Activated CD8-positive, alpha-beta memory T cell treated with anti-CD3 and anti-CD28 coated beads for 1 hour (primary cell): Measurements from ENCODE around the gene PDLIM4.

Source experiments
- DNase-seq, 2 donors: peaks; one replicate each; pipeline ENCODE4 v3.0.0-alpha.2; 2020; ENCODE audit warnings: low read depth in 1 of 2; ENCODE audit errors: extremely low read depth in 1 of 2

Gene PDLIM4

DNA sequence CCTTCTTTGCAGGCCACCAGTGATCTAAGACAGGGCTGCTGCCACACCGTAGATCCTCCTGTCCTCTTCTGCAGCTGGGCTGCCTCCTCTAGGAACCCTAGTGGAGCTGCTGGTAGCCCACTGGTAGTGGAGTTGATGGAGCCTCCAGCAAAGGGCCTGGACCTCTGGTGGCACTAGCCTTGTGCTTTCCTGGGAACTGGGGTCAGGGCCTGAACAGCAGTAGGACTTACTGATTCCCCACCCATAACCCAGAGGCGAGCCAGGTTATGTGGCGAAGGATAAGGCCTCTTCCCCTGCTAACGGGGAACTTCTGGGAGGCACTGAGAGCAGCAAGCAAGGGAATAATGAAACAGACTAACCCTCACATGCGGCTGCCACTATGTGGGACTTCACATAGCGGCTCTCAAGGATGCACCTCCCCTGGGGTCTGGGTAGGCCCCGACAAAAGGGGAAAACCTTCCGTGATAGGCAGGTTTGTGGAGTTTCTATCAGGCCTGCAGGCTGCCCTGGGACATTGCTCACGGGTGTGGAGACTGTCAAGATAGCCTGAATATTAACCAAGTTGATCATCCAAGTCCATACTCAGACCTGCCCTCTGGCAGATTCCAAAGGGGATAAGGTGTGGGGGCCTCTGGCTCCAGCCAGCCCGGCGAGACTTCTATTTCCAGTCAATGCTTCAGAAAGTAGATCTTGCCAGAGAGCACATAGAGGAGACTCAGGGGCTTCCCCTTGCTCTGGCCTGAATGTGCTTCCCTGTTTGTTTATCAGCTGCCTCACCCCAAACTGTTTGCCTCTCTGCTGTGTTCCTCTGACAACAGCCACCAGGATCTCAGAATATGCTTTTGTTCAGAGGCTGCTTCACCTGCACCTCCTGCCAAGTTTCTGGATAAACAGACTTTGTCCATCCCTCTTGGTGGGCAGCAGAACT lies 44.1 kb downstream of the PDLIM4 start:
- DNase-seq: no peak

DNA sequence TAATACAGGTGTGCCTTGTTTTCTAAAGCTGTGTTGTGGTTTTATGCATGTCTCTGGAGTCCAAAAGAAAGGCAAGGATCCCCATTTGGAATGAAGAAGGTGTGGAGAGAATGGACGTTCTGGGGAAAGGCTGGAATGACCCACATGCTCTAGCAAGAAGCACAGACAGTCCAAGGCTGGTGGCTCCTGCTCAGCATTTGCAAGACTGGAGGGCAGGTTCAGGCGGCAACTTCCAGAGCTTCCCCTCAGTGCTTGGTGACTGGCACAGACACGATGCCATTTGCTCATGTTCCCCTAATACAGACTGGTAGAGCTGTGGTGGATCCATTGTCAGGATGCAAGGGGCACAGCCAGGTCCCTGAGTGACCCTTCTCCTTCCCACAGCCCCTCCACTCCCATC lies 44.9 kb downstream of the PDLIM4 start:
- DNase-seq: no peak

DNA sequence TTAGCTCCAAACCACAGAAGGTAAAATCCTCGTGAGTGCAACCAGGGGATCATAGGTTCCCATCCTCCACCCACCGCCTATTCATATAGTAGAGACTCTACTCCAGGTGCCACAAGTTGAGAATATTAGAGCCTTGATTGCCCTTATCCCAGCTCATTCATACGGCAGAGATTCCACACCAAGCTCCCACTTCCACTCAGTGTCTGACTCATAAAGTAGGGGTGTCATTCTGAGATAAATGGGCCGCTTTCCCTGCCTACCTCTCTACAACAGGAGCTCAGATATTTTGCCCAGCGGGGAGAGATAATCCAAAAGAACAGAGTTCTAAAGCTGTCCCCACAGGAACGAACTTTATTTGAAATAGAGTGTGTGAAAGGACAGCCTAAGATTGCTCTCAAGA lies 46.1 kb downstream of the PDLIM4 start:
- DNase-seq: no peak

DNA sequence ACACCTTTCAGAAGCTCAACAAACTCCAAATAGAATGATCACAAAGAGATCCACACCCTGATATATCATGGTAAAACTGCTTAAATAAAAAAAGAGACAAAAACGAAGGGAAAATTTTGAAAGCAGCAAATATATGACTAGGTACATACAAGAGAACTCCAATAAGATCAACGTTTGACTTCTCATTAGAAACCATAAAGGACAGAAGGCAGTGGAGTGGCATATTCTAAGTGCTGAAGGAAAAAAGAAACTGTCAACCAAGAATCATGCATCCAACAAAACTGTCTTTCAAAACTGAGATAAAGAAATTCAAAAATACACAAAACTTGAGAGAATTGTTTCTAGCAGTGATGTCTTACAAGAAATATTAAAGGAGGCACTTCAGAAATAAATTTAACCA lies 47.9 kb downstream of the PDLIM4 start:
- no peak for DNase-seq

DNA sequence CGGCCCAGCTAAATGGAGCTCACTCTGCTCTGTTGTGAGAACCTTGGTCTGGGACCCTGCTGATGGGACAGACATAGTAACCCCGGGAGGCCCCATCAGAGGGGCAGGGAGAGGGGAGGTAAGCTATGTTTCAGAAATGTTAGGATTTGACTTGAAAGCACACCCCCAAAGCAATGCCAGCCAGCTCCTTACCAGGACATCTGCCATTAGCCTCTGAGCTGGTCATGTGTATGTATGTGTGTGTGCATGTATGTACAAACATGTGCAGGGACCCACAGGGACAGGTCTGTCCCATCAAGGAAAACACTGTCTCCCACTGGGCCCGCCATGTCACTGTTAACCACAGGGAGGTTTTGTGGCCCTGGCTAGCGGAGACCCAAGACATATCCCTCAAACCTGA lies 51.2 kb downstream of the PDLIM4 start:
- no peak for DNase-seq

DNA sequence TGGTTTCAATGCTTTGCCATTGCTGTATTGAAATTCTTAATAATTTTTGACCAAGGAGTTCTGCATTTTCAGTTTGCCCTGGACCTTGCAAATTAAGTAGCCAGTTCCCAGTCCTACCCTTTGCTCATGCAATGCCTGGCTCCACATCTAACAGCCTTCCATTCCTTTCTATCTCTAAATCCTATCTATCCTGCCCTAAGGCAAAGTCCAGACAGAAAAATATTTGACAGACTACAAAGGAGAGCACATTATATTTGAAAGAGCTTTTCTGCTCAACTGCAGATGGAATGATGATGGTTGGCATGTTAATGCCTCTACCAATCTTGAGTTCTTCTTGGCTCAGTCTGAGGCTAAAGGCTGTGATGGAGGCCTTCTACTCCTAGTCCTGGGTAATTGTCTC lies 52.2 kb downstream of the PDLIM4 start:
- DNase-seq: no peak

DNA sequence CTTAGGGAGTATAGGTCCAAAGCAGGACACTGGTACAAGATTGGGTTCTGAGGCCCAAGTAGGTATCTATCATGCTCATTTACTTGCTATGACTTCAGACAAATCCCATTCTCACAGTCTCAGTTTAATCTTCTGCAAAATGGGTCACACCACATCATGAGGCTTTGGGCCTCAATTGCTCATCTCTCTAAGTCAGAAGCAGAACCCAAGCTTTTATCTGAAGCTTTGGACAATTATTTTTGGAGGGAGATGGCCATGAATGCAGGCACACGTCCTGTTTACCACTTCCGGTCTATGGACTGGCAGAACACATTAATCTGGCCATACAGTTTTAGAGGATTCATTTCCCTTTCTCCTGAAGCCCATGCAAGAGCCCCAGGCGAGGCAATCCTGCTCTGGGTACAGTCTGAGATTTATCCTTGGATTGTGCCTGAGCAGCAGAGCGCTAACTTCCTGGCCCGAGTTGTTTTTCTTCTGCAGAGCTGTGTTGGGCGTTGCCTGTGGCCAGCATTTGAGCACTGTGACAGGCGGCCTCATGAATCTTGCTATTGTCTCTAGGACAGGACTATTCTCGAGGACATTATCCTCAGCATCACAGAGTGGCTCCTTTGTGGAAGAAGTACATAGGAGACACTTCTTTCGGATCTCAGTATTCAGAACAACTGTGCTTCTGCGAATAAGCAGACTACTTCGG lies 52.8 kb downstream of the PDLIM4 start:
- no peak for DNase-seq

DNA sequence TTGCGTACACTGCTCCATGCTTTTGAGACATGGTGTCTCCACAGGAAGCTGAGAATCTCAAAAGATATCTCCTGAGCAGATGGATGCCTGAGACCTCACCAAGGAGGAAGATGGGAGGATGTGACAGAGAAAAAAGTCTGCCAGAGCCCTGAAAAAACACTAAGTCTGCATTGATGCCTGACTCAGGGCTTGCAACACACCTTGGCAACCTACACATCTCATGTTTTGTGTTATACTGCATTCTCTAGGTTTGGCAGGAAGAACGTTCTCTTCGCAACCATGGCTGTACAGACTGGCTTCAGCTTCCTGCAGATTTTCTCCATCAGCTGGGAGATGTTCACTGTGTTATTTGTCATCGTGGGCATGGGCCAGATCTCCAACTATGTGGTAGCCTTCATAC lies 55.9 kb downstream of the PDLIM4 start:
- DNase-seq: no peak

DNA sequence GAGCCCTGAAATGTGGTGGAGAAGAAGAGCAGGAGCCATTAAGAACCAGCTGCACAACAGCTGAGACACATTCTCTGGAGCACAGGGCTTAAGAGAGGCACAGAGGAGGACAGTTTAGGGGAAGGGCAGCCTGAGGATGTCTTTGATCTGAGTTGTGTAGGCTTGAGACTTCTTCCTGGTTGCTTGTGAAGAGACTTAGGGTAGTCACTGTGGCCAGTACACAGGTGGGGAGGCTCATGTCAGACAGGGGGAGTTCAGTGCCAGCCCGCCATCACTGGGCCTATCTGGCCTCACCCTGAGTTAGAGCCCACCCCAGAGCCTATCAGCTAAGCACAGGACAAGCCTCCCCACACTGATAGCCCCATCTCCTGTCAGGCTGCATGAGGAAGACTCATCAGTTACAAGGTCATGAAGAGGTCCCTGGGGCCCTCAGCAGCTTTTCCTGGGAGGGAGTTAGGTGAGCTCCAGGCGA lies 56.5 kb downstream of the PDLIM4 start:
- no peak for DNase-seq

DNA sequence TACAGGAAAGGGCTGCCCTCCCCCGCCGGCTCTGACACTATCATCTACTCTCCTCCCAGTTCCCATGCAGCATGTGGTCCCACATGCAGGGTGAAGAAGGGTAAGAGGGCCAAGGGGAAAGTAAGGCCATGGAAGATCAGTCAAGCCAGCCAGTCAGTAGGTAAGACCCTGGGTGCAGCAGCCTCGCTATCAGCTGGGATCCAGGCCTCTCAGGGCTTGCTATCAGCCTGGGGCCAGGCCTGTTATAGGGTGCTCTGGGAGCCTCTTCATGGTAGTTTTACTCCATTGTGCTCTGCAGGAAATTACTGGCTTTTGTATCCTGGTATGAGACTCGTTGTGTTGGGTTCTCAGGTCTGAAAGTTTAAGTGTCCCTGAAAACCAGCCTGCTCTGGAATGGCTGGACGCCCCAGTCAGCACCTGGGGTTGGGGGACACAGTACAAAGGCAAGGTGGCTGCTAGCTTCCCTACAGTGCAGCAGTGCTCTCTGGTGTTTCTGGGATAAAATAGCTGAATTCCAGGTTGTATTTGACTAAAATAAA lies 58.1 kb downstream of the PDLIM4 start:
- no peak for DNase-seq

DNA sequence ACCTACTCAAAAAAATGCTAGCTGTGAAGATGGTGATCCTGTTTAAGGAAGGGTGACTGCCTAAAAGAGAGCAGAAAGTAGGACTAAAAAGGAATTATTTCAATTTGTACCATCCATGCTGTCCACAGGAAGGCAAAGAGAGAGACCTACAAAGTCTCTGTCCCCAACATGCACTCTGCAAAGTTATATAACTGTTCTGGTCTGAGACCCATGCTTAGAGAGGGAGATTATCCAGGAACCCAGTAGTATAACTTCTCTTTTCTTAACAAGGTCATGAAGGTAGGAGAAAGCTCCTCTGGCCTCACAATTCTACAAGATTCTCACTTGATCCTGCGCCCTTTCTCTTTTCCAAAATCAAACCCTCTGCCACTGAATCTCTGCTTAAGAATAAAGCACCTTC lies 62.5 kb downstream of the PDLIM4 start:
- DNase-seq: no peak

DNA sequence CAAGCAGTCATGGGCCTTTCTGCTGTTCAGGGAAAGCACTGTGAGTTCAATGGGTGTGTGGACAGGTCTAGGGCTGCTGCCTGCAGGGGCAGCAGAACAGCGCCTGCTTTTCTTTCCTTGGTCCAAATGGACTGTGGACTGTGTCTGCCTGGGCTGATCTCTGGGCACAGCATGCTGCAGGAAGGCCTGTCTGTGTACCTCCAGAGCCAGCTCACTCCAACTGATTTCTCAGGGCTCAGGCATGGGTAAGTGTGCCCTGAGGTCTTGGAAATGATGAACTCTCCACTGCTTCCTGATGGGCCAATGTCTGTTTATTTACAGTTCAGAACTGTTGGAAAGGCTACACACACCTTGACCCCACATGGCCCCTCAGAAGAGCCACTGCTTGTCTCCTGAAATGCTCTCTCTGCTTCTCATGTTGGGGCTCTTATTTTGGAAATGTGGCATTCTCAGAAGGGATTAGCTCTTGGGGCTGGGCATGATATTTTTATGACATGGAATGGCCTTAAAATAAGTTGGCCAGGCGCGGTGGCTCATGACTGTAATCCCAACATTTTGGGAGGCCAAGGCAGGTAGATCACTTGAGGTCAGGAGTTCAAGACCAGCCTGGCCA lies 63.7 kb downstream of the PDLIM4 start:
- DNase-seq: no peak

DNA sequence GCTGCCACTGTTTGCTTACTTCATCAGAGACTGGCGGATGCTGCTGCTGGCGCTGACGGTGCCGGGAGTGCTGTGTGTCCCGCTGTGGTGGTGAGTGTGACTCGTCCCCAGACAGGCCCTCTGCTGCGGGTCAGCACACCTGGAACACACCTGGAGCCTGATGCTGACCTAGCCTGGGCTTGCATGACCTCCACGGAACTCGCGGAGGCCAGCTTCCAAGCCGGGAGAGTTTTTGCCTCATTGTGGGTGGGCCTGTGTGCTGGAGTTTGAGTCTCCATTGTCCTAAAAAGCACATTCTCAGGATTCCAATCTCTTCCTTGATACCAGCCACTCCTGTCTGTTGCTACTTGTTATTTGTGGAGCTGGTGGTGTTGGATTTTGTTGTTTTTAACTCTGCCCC lies 64.8 kb downstream of the PDLIM4 start:
- no peak for DNase-seq
